Gastroesophageal sphincter (tissue), 3 donors: ENCODE measurements around the gene MACROH2A2.

Experiments
- CTCF ChIP-seq, 4 experiments: fragments of 200-600 bp in 2 of 4; fragments of 450-650 bp in 2 of 4; sonication (generic) in 1 of 4; IDR thresholded peaks; one replicate each; pipeline ENCODE4 v1.5.1; 2017 to 2019; ENCODE audit warnings: antibody characterized with exemption in 4 of 4, mild to moderate bottlenecking in 2 of 4, moderate library complexity in 2 of 4
- POLR2A ChIP-seq, 2 donors: fragments of 450-650 bp; IDR thresholded peaks; one replicate each; pipeline ENCODE4 v1.6.1; 2017; ENCODE audit warnings: antibody characterized with exemption in 2 of 2, mild to moderate bottlenecking in 2 of 2, moderate library complexity in 1 of 2
- POLR2AphosphoS5 ChIP-seq: sonication (generic); formaldehyde crosslinking; IDR thresholded peaks from one replicate; pipeline ENCODE4 v1.6.1; 2017; ENCODE audit warnings: antibody characterized with exemption

- no peak for TF ChIP-seq CTCF (IDR thresholded peaks at IDR 0.05)
- TF ChIP-seq POLR2A (IDR thresholded peaks at IDR 0.05), result no peak
- no peak for TF ChIP-seq POLR2AphosphoS5
Observed at GRCh38 chr10:70120417-70120816, 67.8 kb downstream of the MACROH2A2 start.
